BLaER1 (cell line): ENCODE data around the gene LRRC8E.

Experiments
- H3K27ac ChIP-seq: shearing (Covaris generic); formaldehyde crosslinking; 2 replicates; pipeline ENCODE4 v1.8.1; 2022
- H3K27me3 ChIP-seq: shearing (Covaris generic); formaldehyde crosslinking; 2 replicates; pipeline ENCODE4 v1.8.1; 2022
- H3K36me3 ChIP-seq: shearing (Covaris generic); formaldehyde crosslinking; 2 replicates; pipeline ENCODE4 v1.8.1; 2022
- H3K4me1 ChIP-seq: shearing (Covaris generic); formaldehyde crosslinking; 2 replicates; pipeline ENCODE4 v1.8.1; 2022
- H3K4me2 ChIP-seq: shearing (Covaris generic); formaldehyde crosslinking; 2 replicates; pipeline ENCODE4 v1.8.1; 2022
- H3K4me3 ChIP-seq: shearing (Covaris generic); formaldehyde crosslinking; 2 replicates; pipeline ENCODE4 v1.8.1; 2022
- H3K9ac ChIP-seq: shearing (Covaris generic); formaldehyde crosslinking; 2 replicates; pipeline ENCODE4 v1.8.1; 2022
- H3K9me3 ChIP-seq: shearing (Covaris generic); formaldehyde crosslinking; 2 replicates; pipeline ENCODE4 v1.8.1; 2022
- H4K20me1 ChIP-seq: shearing (Covaris generic); formaldehyde crosslinking; 2 replicates; pipeline ENCODE4 v1.8.1; 2022
- Cebpa-rat ChIP-seq: shearing (Covaris generic); IDR thresholded peaks from 2 replicates; pipeline ENCODE4 v1.8.1; 2022

Gene LRRC8E

DNA sequence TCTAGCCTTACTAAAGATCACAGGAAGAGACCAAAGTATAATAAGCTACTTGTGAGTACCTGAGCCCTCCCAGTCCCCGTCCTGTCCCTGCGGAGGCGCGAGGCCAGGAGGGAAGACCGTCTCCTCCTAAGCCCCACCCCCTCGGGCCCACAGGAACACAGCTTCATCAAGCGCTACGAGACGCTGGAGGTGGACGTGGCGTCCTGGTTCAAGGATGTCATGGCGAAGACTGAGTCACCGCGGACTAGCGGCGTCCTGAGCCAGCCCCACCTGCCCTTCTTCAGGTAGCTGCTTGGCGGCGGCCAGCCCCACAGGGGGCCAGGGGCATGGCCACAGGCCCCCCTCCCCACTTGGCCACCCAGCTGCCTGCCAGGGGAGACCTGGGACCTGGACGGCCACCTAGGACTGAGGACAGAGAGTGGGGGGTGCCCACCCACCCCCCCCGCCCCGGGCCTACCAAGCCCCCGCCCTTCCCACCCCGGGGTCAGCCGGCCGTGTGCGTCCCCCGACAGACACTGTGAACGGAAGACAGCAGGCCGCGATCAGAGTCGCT lies 23.9 kb downstream of the LRRC8E start:
- H3K4me1 ChIP-seq, result peaks cover 83% of the 10 kb centered on the region
- peaks cover 99% of the 10 kb centered on the region for H4K20me1 ChIP-seq
- peaks cover 42% of the 10 kb centered on the region for H3K27me3 ChIP-seq
- H3K36me3 ChIP-seq, result peaks cover 44% of the 10 kb centered on the region
- H3K27ac ChIP-seq, result no peak overlapping the region
- H3K9ac ChIP-seq, result no peak overlapping the region
- peak overlapping the region; percentile 41 for H3K4me3 ChIP-seq
- no peaks in the 10 kb centered on the region for H3K9me3 ChIP-seq
- peak overlapping the region; percentile 98 for H3K4me2 ChIP-seq
- no peak for TF ChIP-seq Cebpa-rat

DNA sequence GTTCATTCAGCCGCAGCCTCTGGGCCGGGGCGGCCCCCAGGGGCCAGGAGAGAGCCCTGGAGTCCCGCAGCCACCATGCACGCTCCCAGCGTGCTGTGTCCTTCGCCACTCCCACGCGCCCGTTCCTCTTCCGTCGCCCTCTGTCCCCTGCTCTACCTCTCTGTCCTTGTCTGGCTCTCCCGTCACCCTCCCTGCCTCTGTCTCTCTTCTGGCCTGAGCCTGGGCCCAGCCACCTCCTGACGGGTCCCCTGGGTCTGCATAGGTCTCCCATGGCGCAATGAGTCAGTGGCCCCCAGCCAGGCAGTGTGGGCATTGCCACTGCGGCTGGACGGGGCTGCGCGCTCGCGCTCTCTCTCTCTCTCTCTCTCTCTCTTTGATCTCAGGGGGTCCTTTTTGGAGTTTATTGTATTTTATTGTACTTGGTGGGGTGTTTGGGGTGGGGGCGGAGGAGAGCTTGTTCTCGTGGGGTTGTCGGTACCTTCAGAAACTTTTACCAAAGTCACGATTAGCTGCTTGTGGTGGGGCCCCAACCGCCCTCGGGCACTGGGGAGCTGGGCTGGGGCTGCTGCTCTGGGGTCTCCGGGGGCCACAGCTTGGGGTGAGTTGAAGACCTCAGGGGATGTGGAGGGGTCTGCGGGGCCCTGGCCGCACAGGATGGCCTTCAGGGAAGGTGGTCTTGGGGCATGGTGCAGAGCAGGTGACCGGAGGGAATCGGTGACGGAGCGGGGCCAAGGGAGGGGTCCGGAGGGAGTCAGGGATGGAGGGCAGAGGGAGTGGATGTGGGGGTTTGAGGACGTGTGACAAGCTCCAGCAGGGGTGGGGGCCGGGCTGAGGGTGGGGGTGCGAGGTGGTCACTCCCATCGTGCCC lies 24.6 kb downstream of the LRRC8E start:
- Histone ChIP-seq H3K4me1 (peaks cover 83% of the 10 kb centered on the region), H3K27me3 (peaks cover 49% of the 10 kb centered on the region), H3K9me3 (no peaks in the 10 kb centered on the region), H3K4me2 (peak overlapping the region; percentile 98), H4K20me1 (peaks cover 99% of the 10 kb centered on the region), H3K27ac (peak overlapping the region; percentile 26; the same call in 1 of the 2 replicates), H3K4me3 (peak overlapping the region; percentile 41; the same call in 1 of the 2 replicates), H3K9ac (peak overlapping the region; percentile 19; the same call in 1 of the 2 replicates), H3K36me3 (peaks cover 44% of the 10 kb centered on the region)
- no peak for TF ChIP-seq Cebpa-rat

DNA sequence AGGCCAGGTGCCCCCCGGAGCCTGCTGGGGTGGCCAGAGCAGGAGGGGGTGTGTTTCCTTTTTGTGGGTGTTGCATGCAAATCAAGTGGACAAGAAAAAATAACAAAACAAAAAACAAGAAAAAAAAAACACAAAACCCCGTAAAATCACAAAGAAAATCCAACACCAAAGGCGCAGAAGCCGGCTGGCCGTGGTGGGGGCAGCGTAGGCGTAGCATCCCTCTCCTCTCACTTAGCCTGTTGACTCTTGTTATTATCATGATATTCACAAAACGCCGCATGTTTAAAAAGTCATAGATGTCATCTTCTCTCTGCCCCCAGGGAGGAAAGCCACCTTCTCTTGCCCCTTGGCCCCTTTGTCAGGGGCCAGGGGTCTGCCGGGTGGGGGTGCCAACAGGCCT lies 25.3 kb downstream of the LRRC8E start:
- H3K27ac ChIP-seq, result no peak overlapping the region
- H3K36me3 ChIP-seq, result peaks cover 38% of the 10 kb centered on the region
- H3K4me2 ChIP-seq, result peak overlapping the region; percentile 98; the same call in 1 of the 2 replicates
- peaks cover 56% of the 10 kb centered on the region for H3K27me3 ChIP-seq
- H3K4me1 ChIP-seq, result peaks cover 80% of the 10 kb centered on the region
- H3K4me3 ChIP-seq, result no peak overlapping the region
- no peak overlapping the region for H3K9ac ChIP-seq
- H3K9me3 ChIP-seq, result no peaks in the 10 kb centered on the region
- TF ChIP-seq Cebpa-rat, result no peak
- peaks cover 99% of the 10 kb centered on the region for H4K20me1 ChIP-seq

DNA sequence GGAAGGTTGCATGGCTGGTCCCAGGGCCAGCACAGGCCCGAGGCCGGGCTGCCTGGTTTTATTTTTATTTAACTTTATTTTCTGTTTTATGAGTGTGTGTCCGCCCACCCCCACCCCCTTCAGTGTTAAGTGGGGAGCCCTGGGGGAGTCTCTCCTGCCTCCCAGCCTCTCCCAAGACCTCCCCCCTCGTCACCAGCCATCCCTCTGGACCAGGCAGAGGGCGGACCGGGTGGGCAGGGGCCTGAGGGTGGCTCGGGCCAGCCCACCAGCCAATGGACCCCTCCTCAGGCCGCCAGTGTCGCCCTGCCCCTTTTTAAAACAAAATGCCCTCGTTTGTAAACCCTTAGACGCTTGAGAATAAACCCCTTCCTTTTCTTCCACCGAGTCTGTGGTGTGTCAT lies 25.8 kb downstream of the LRRC8E start:
- H3K4me2 ChIP-seq, result no peak overlapping the region
- no peaks in the 10 kb centered on the region for H3K9me3 ChIP-seq
- no peak overlapping the region for H3K4me3 ChIP-seq
- H3K36me3 ChIP-seq, result peaks cover 34% of the 10 kb centered on the region
- H3K9ac ChIP-seq, result no peak overlapping the region
- H4K20me1 ChIP-seq, result peaks cover 99% of the 10 kb centered on the region
- H3K27ac ChIP-seq, result no peak overlapping the region
- peaks cover 61% of the 10 kb centered on the region for H3K27me3 ChIP-seq
- TF ChIP-seq Cebpa-rat, result no peak
- H3K4me1 ChIP-seq, result peaks cover 80% of the 10 kb centered on the region

DNA sequence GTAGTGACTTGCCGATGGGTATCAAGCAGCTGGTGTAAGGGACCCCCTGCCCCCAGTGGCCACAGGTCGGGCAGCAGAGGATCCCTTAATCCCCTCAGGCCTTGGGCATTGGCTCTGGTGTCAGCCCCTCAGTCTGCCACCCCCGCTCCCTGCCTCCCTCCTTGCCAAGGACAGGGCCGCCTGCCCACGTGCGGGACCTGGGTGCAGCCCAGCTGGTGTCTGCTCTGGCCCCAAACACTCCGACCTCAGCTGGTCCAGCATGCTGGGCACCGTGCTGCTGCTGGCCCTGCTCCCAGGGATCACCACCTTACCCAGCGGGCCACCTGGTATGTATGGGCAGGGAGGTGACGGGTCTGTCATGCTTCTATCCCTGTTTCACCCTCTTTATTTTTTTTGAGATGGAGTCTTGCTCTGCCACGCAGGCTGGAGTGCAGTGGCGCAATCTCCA lies 26.3 kb downstream of the LRRC8E start, which contains the start of gene TGFBR3L:
TGFBR3L (plus strand) TSS at position 233 of the 448 bp plus-strand sequence.
- Histone ChIP-seq H3K9ac (no peak within 1 kb of the TSS), H3K4me3 (peak within 1 kb of the TSS; percentile 65; the same call in 1 of the 2 replicates), H3K27me3 (peaks cover 66% of the 10 kb centered on the region), H3K9me3 (no peaks in the 10 kb centered on the region), H3K4me1 (peaks cover 80% of the 10 kb centered on the region), H3K27ac (no peak within 1 kb of the TSS), H3K4me2 (peak within 1 kb of the TSS; percentile 94), H4K20me1 (peaks cover 99% of the 10 kb centered on the region), H3K36me3 (peaks cover 30% of the 10 kb centered on the region)
- TF ChIP-seq Cebpa-rat, result no peak

DNA sequence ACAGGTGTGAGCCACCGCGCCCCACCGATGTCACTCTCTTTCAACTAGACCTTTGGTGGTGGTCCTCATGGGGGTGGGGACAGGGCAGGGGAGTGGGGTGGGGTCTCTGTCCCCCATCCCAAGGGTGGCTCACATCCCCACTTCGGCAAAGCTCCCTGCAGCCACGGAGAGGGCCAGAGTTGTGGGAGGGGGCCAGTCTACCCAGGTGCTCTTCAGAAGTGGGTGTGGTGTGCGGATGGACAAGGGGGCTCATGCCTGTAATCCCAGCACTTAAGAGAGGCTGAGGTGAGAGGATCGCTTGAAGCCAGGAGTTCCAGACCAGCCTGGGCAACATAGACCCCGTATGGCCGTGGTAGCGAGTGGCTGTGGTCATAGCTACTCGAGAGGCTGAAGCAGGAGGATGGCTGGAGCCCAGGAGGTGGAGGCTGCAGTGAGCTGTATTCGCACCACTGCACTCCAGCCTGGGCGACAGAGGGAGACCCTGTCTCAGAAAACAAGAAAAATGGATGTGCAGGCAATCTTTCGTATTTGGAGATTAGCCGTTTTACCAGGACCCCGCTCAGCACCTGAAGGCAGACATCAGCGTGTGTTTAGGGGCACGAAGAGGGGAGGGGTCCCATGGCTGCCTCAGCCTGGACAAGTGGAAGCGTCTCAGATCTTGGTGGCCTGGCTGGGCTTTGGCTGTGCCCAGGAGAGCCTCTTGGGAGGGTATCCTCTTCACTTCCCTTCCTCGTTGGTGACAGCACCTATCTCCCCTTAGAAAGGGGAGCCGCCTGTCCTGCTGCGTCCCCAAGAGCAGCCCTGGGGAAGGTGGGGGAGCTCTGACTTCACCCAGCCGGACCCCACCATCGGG lies 27.2 kb downstream of the LRRC8E start:
- Histone ChIP-seq H3K4me2 (peak overlapping the region; percentile 94), H3K27me3 (peaks cover 70% of the 10 kb centered on the region), H3K9ac (0 out of 2 replicates have a peak overlapping the region, but pooled peaks have one; percentile 55), H3K9me3 (no peaks in the 10 kb centered on the region), H3K27ac (no peak overlapping the region), H3K4me3 (peak overlapping the region; percentile 65), H3K36me3 (peaks cover 22% of the 10 kb centered on the region), H3K4me1 (peaks cover 75% of the 10 kb centered on the region), H4K20me1 (peaks cover 93% of the 10 kb centered on the region)
- no peak for TF ChIP-seq Cebpa-rat

DNA sequence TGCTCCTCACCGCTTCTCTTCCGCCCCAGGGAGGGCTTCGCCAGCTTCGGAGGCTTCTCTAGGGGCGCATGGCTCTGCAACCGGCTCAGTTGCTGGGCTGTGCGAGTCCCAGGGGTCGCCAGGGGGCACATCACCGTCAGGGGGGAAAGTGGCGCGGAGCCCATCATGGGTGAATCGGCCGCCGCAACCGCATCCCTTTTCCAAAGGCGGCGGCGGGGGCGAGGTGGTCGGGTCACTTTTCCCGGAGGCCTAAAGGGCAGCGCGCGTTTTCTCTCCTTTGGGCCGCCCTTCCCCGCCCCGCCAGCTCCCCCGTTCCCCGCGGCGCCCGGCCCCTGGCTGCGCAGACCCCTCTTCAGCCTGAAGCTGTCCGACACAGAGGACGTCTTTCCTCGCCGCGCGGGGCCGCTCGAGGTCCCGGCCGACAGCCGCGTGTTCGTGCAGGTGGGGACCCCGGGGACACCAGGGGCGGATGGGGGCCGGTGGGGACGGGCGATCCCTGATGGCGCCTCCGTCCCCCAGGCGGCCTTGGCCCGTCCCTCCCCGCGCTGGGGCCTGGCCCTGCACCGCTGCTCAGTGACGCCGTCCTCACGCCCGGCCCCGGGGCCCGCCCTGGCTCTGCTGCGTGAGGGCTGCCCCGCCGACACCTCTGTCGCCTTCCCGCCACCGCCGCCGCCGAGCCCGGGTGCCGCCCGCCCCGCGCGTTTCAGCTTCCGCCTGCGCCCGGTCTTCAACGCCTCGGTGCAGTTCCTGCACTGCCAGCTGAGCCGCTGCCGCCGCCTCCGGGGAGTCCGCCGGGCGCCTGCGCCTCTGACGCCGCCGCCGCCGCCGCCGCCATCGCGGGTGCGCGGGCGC lies 28.0 kb downstream of the LRRC8E start:
- peaks cover 90% of the 10 kb centered on the region for H4K20me1 ChIP-seq
- H3K27me3 ChIP-seq, result peaks cover 70% of the 10 kb centered on the region
- no peak for TF ChIP-seq Cebpa-rat
- peaks cover 71% of the 10 kb centered on the region for H3K4me1 ChIP-seq
- peak overlapping the region; percentile 55 for H3K9ac ChIP-seq
- H3K9me3 ChIP-seq, result no peaks in the 10 kb centered on the region
- H3K27ac ChIP-seq, result no peak overlapping the region
- H3K4me2 ChIP-seq, result peak overlapping the region; percentile 94
- H3K36me3 ChIP-seq, result peaks cover 14% of the 10 kb centered on the region
- H3K4me3 ChIP-seq, result peak overlapping the region; percentile 65

DNA sequence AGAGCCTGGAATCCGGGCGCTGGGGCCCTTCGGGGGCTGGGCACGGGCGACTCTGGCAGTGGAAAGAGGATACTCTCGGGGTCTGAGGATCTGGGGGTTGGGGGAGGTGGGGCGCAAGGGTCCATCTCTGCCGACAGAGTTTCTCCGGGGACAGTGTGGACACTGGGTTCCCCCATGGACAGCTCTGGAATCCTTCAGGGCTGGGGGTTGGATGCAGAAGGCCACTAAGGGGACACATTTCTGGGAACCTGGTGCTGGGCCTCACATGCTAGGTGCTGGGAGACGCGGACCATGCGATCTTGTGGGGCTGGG lies 28.6 kb downstream of the LRRC8E start:
- Histone ChIP-seq H3K9me3 (no peaks in the 10 kb centered on the region), H3K27me3 (peaks cover 70% of the 10 kb centered on the region), H3K4me2 (peak overlapping the region; percentile 94), H3K4me1 (peaks cover 71% of the 10 kb centered on the region), H3K36me3 (peaks cover 12% of the 10 kb centered on the region), H3K4me3 (peak overlapping the region; percentile 65), H3K27ac (no peak overlapping the region), H4K20me1 (peaks cover 90% of the 10 kb centered on the region), H3K9ac (no peak overlapping the region)
- TF ChIP-seq Cebpa-rat, result no peak
